HepG2 (cell line): ENCODE measurements around the gene CENPL. TPM values are rescaled to one million over a fixed set of nuclear protein-coding genes. Genes with fewer than 3 reads are reported as not detected.
A peak's percentile ranks its signal among the peaks of the same experiment; 100 is the strongest.

Experiments used
- CEBPZ ChIP-seq: IDR thresholded peaks from 2 replicates; pipeline ENCODE4 v1.6.1; 2012; ENCODE audit warnings: low read length, improper control_type of control experiment
- CREM ChIP-seq, 2 experiments: sonication (generic) in 1 of 2; formaldehyde crosslinking in 1 of 2; IDR thresholded peaks; 2 replicates each; pipeline versions ENCODE4 v1.4.0 to v1.6.1; 2016 to 2020; ENCODE audit warnings: antibody characterized with exemption in 1 of 2, mild to moderate bottlenecking in 1 of 2, missing genetic modification reagents in 1 of 2
- ELF1 ChIP-seq: sonication (generic); formaldehyde crosslinking; IDR thresholded peaks from 2 replicates; pipeline ENCODE4 v1.4.0; 2020; ENCODE audit warnings: missing genetic modification reagents
- FLYWCH1 ChIP-seq: sonication (generic); formaldehyde crosslinking; IDR thresholded peaks from 2 replicates; pipeline ENCODE4 v1.8.1; 2023; ENCODE audit warnings: mild to moderate bottlenecking, missing genetic modification reagents
- MZF1 ChIP-seq: sonication (generic); formaldehyde crosslinking; IDR thresholded peaks from 2 replicates; pipeline ENCODE4 v1.8.1; 2023; ENCODE audit warnings: mild to moderate bottlenecking, missing genetic modification reagents, borderline replicate concordance
- PREB ChIP-seq: sonication (generic); formaldehyde crosslinking; IDR thresholded peaks from 2 replicates; pipeline ENCODE4 v1.4.0; 2020; ENCODE audit warnings: missing genetic modification reagents
- RFXAP ChIP-seq: sonication (generic); formaldehyde crosslinking; IDR thresholded peaks from 2 replicates; pipeline ENCODE4 v1.4.0; 2020; ENCODE audit warnings: missing genetic modification reagents, borderline replicate concordance
- RNF2 ChIP-seq: fragments of 450-650 bp; conservative IDR thresholded peaks from 2 replicates; pipeline ENCODE4 v1.6.1; 2016; ENCODE audit warnings: low read depth
- RORA ChIP-seq: sonication (generic); formaldehyde crosslinking; IDR thresholded peaks from 2 replicates; pipeline ENCODE4 v1.5.0; 2020; ENCODE audit warnings: mild to moderate bottlenecking, missing genetic modification reagents, moderate library complexity
- TOE1 ChIP-seq: sonication (generic); formaldehyde crosslinking; IDR thresholded peaks from 2 replicates; pipeline ENCODE4 v1.4.0; 2020; ENCODE audit warnings: mild to moderate bottlenecking, missing genetic modification reagents
- ZFP82 ChIP-seq: sonication (generic); formaldehyde crosslinking; IDR thresholded peaks from 2 replicates; pipeline ENCODE4 v1.5.1; 2020; ENCODE audit warnings: mild to moderate bottlenecking, missing genetic modification reagents, borderline replicate concordance
- ZNF280D ChIP-seq: sonication (generic); formaldehyde crosslinking; IDR thresholded peaks from 2 replicates; pipeline ENCODE4 v1.5.1; 2020; ENCODE audit warnings: mild to moderate bottlenecking, missing genetic modification reagents
- ZNF567 ChIP-seq: sonication (generic); formaldehyde crosslinking; IDR thresholded peaks from 2 replicates; pipeline ENCODE4 v1.8.1; 2023; ENCODE audit warnings: mild to moderate bottlenecking, missing genetic modification reagents, borderline replicate concordance
- ZNF609 ChIP-seq: sonication (generic); formaldehyde crosslinking; IDR thresholded peaks from 2 replicates; pipeline ENCODE4 v1.4.0; 2020; ENCODE audit warnings: mild to moderate bottlenecking, missing genetic modification reagents, borderline replicate concordance
- ZNF720 ChIP-seq: sonication (generic); formaldehyde crosslinking; IDR thresholded peaks from 2 replicates; pipeline ENCODE4 v1.4.0; 2020; ENCODE audit warnings: missing genetic modification reagents
- ZNF776 ChIP-seq: sonication (generic); formaldehyde crosslinking; IDR thresholded peaks from 2 replicates; pipeline ENCODE4 v1.4.0; 2020; ENCODE audit warnings: mild to moderate bottlenecking, missing genetic modification reagents
- ZNF879 ChIP-seq: sonication (generic); formaldehyde crosslinking; IDR thresholded peaks from 2 replicates; pipeline ENCODE4 v1.8.1; 2023; ENCODE audit warnings: missing genetic modification reagents
- polyA plus RNA-seq, 8 experiments: library from polyadenylated mRNA; depleted of rRNA in 3 of 8; stranded (reverse) in 7 of 8; unstranded in 1 of 8; fragments of >200 nt; fragmentation: Illumina TruSeq in 4 of 8; extraction: Trizol in 4 of 8; gene quantifications; 2 replicates each; pipeline versions ENCODE4 v1.2.1 to v1.2.3, GENCODE V29; 2011 to 2016; ENCODE audit warnings: low read depth in 4 of 8, missing spikeins in 1 of 8, mixed read lengths in 1 of 8; ENCODE audit not compliant: insufficient read depth in 1 of 8
- total RNA-seq, 5 experiments: library from RNA; depleted of rRNA; stranded (reverse); fragments of >200 nt; fragmentation: Illumina TruSeq; extraction: Trizol; gene quantifications; 2 replicates each; pipeline ENCODE4 v1.2.3, GENCODE V29; 2016; ENCODE audit warnings: low read depth in 1 of 5

The CENPL gene
- total and polyA plus RNA-seq, 2 of the 13 experiments (the other 11 are each of a cell fraction or from before 2014, with no cell fraction given) = 4.4 to 14.2 TPM

GRCh38 chr1:173824315-173825081 is at the start of gene CENPL, which contains the start of gene DARS2 (continued):
- TF ChIP-seq RFXAP (CRISPR knock-in tag) (no peak; the same call in 1 of the 2 replicates), ZNF609 (CRISPR knock-in tag) (no peak), CEBPZ (no peak), ZNF567 (CRISPR knock-in tag) (no peak), CREM (IDR thresholded peaks at IDR 0.05) (peak; percentile 93), CREM (CRISPR knock-in tag; IDR thresholded peaks at IDR 0.05) (no peak), ZNF776 (CRISPR knock-in tag) (no peak; the same call in 1 of the 2 replicates), RORA (CRISPR knock-in tag) (no peak), TOE1 (CRISPR knock-in tag) (no peak), ZNF879 (no peak), ZFP82 (no peak), PREB (no peak), ZNF720 (no peak), FLYWCH1 (CRISPR knock-in tag) (no peak), ZNF280D (no peak), RNF2 (no peak), MZF1 (CRISPR knock-in tag) (no peak), ELF1 (peak; percentile 97)
